Testis (tissue), 2 donors: Measurements from ENCODE around the gene PEX14.

Experiments used
- POLR2A ChIP-seq: fragments of 450-650 bp; IDR thresholded peaks from one replicate; pipeline ENCODE4 v1.6.1; 2017; ENCODE audit warnings: antibody characterized with exemption, mild to moderate bottlenecking, moderate library complexity
- TF ChIP-seq, protein P1 (sequence below), 3 experiments: fragments of 450-650 bp in 2 of 3; fragments of 200-600 bp in 1 of 3; sonication (generic) in 1 of 3; IDR thresholded peaks; one replicate each; pipeline ENCODE4 v1.5.1; 2016 to 2019; ENCODE audit warnings: antibody characterized with exemption in 3 of 3, mild to moderate bottlenecking in 2 of 3, moderate library complexity in 1 of 3

DNA sequence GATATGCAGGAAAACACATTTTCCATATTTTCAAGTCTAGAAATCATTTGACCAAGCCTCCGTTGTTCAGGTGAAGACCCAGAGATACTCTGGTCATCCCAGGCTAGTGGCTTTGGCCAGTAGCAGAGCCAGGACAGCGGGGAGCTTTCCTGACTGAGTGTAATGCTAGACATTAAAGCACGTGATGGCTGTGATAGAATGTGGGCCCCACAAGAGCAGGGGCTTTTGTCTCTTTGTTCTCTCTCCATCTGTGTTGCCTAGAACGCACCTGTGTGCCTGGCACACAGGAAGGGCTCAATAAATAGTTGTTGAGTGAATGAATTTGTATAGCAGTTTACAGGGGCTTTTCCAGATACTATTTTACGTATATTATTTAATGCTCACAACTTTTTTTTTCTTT, 34.0 kb upstream of the PEX14 start:
- TF ChIP-seq, protein P1, sequence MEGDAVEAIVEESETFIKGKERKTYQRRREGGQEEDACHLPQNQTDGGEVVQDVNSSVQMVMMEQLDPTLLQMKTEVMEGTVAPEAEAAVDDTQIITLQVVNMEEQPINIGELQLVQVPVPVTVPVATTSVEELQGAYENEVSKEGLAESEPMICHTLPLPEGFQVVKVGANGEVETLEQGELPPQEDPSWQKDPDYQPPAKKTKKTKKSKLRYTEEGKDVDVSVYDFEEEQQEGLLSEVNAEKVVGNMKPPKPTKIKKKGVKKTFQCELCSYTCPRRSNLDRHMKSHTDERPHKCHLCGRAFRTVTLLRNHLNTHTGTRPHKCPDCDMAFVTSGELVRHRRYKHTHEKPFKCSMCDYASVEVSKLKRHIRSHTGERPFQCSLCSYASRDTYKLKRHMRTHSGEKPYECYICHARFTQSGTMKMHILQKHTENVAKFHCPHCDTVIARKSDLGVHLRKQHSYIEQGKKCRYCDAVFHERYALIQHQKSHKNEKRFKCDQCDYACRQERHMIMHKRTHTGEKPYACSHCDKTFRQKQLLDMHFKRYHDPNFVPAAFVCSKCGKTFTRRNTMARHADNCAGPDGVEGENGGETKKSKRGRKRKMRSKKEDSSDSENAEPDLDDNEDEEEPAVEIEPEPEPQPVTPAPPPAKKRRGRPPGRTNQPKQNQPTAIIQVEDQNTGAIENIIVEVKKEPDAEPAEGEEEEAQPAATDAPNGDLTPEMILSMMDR (IDR thresholded peaks at IDR 0.05): no peak
- no peak for TF ChIP-seq POLR2A
